KMS-11 (cell line): Measurements from ENCODE around the gene PARP1.

ENCODE experiments used
- H2AFZ ChIP-seq: fragments of 200-600 bp; sonication (generic); 2 replicates; pipeline ENCODE4 v1.6.1; 2016; ENCODE audit warnings: antibody characterized with exemption, mixed run types, low read depth
- H3K27ac ChIP-seq: fragments of 200-600 bp; sonication (generic); 2 replicates; pipeline ENCODE4 v1.6.1; 2016; ENCODE audit warnings: mild to moderate bottlenecking, mixed run types
- H3K27me3 ChIP-seq: fragments of 200-600 bp; sonication (generic); 2 replicates; pipeline ENCODE4 v1.6.1; 2017; ENCODE audit warnings: mild to moderate bottlenecking, low read depth, mixed run types, moderate library complexity; ENCODE audit not compliant: insufficient read depth
- H3K36me3 ChIP-seq: fragments of 200-600 bp; sonication (generic); 2 replicates; pipeline ENCODE4 v1.6.1; 2017; ENCODE audit warnings: mild to moderate bottlenecking, mixed run types; ENCODE audit not compliant: insufficient read depth
- H3K4me1 ChIP-seq: fragments of 200-600 bp; sonication (generic); 2 replicates; pipeline ENCODE4 v1.6.1; 2016; ENCODE audit warnings: mild to moderate bottlenecking, low read depth, mixed run types; ENCODE audit not compliant: poor library complexity, severe bottlenecking
- H3K4me2 ChIP-seq: fragments of 200-600 bp; sonication (generic); 2 replicates; pipeline ENCODE4 v1.7.0; 2016; ENCODE audit warnings: mild to moderate bottlenecking, mixed run types
- H3K4me3 ChIP-seq: fragments of 200-600 bp; sonication (generic); IDR thresholded peaks from 2 replicates; pipeline ENCODE4 v1.6.1; 2017; ENCODE audit warnings: low read depth, low read length, mixed read lengths; ENCODE audit not compliant: insufficient read depth
- H3K79me2 ChIP-seq: fragments of 200-600 bp; sonication (generic); 2 replicates; pipeline ENCODE4 v1.6.1; 2016; ENCODE audit warnings: low read depth, mixed run types; ENCODE audit not compliant: insufficient read depth
- H3K9ac ChIP-seq: fragments of 200-600 bp; sonication (generic); 2 replicates; pipeline ENCODE4 v1.6.1; 2016; ENCODE audit warnings: mild to moderate bottlenecking, mixed run types
- H4K20me1 ChIP-seq: fragments of 200-600 bp; sonication (generic); 2 replicates; pipeline ENCODE4 v1.6.1; 2016; ENCODE audit warnings: mild to moderate bottlenecking, mixed run types; ENCODE audit not compliant: insufficient read depth
- TF ChIP-seq, protein P1 (sequence below): fragments of 200-600 bp; sonication (generic); conservative IDR thresholded peaks from 2 replicates; pipeline ENCODE4 v1.6.1; 2017; ENCODE audit warnings: low read depth, mild to moderate bottlenecking, antibody characterized with exemption, low read length, moderate library complexity, mixed read lengths

Gene PARP1

DNA sequence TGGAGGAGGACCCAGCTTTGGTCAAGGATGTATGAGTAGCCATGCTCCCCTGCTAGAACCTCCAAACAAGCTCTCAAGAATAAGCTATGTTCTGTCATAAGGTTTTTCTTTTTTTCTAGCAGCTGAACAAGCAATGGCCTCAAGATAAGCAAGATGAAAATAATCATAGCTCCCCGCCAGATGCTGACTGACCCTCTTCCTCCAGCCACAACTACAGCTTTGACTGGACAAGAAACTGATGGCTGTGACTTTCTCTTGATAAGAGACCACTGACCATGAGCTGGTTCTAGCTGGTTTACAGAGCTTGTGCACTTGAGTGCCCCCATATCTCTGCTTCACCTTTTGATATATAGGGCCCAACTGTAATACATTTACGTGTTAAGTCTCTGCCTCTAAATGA is 38.2 kb upstream of the PARP1 start:
- H3K27ac ChIP-seq, result peak overlapping the region; percentile 82
- H3K4me1 ChIP-seq, result peaks cover 58% of the 10 kb centered on the region
- no peak overlapping the region for H3K4me3 ChIP-seq
- no peak overlapping the region for H3K9ac ChIP-seq
- TF ChIP-seq, protein P1, sequence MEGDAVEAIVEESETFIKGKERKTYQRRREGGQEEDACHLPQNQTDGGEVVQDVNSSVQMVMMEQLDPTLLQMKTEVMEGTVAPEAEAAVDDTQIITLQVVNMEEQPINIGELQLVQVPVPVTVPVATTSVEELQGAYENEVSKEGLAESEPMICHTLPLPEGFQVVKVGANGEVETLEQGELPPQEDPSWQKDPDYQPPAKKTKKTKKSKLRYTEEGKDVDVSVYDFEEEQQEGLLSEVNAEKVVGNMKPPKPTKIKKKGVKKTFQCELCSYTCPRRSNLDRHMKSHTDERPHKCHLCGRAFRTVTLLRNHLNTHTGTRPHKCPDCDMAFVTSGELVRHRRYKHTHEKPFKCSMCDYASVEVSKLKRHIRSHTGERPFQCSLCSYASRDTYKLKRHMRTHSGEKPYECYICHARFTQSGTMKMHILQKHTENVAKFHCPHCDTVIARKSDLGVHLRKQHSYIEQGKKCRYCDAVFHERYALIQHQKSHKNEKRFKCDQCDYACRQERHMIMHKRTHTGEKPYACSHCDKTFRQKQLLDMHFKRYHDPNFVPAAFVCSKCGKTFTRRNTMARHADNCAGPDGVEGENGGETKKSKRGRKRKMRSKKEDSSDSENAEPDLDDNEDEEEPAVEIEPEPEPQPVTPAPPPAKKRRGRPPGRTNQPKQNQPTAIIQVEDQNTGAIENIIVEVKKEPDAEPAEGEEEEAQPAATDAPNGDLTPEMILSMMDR, result no peak
- H4K20me1 ChIP-seq, result no peaks in the 10 kb centered on the region
- H2AFZ ChIP-seq, result 0 out of 2 replicates have a peak overlapping the region, but pooled peaks have one; percentile 51
- no peaks in the 10 kb centered on the region for H3K36me3 ChIP-seq
- no peaks in the 10 kb centered on the region for H3K79me2 ChIP-seq
- peak overlapping the region; percentile 53; the same call in 1 of the 2 replicates for H3K4me2 ChIP-seq
- H3K27me3 ChIP-seq, result no peaks in the 10 kb centered on the region

DNA sequence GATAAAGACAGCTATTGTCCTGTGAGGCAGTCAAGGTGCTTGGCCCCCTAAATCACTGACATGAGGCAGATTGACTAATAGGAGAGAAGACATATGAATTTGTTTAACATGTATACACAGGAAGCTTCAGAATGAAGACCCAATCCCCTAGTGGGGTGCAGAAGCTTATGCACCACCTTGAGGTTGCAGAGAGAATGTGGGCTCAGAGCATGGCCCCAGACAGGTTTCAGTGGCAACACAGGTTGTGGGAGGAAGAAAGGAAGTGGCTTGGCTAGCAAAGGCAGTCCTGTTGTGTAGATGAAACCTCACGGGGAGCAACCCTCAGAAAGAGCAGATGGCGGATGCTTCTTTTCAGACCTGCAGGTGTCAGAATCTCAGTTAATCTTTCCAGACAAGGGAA is 37.0 kb upstream of the PARP1 start:
- TF ChIP-seq, protein P1, result peak; percentile 71
- H3K79me2 ChIP-seq, result no peaks in the 10 kb centered on the region
- no peaks in the 10 kb centered on the region for H3K36me3 ChIP-seq
- peak overlapping the region; percentile 82 for H3K27ac ChIP-seq
- peak overlapping the region; percentile 53 for H3K4me2 ChIP-seq
- peak overlapping the region; percentile 33; the same call in 1 of the 2 replicates for H3K9ac ChIP-seq
- peak overlapping the region; percentile 51; the same call in 1 of the 2 replicates for H2AFZ ChIP-seq
- H3K27me3 ChIP-seq, result no peaks in the 10 kb centered on the region
- peaks cover 61% of the 10 kb centered on the region for H3K4me1 ChIP-seq
- no peaks in the 10 kb centered on the region for H4K20me1 ChIP-seq
- no peak overlapping the region for H3K4me3 ChIP-seq

DNA sequence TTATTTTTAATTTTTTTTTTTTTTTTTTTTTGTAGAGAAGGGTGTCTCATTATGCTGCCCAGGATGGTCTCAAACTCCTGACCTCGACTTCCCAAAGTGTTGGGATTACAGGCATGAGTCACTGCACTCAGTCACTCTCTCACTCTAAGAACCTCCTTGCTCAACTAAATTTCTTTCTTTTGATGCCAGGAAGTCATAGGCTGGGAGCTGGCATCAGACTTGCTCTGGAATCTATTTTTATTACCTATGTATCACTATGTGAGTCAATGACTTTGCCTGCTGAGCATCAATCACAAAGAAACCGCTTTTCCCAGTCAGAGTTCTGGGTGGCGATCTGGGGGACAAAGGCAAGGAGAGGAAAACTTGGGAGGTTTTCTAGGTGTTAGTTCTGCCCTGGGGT is 35.5 kb upstream of the PARP1 start:
- Histone ChIP-seq H4K20me1 (no peaks in the 10 kb centered on the region), H3K79me2 (no peaks in the 10 kb centered on the region), H3K4me3 (no peak overlapping the region), H3K36me3 (no peaks in the 10 kb centered on the region), H3K9ac (no peak overlapping the region), H3K4me1 (peaks cover 61% of the 10 kb centered on the region), H3K4me2 (peak overlapping the region; percentile 53), H3K27me3 (no peaks in the 10 kb centered on the region), H3K27ac (peak overlapping the region; percentile 82; the same call in 1 of the 2 replicates), H2AFZ (no peak overlapping the region)
- TF ChIP-seq, protein P1, result no peak

DNA sequence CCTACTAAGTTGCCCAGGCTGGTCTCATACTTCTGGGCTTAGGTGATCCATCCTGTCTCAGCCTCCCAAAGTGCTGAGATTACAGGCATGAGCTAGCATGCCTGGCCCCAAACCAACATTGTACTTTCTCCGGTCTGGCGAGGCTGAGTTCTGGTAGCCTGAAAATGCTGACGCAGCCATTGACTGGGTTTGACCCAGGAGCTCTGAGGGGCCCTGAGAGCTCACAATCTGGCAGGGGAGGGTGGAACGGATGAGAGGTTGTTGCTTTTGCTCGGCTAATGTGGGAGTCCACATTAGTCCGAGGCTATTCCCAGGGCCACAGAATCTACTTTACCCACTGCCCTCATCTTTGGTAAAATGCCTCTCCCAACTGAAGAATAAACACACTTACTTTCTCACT is 35.1 kb upstream of the PARP1 start:
- TF ChIP-seq, protein P1, result no peak
- no peaks in the 10 kb centered on the region for H4K20me1 ChIP-seq
- H3K27me3 ChIP-seq, result no peaks in the 10 kb centered on the region
- H3K9ac ChIP-seq, result no peak overlapping the region
- H3K27ac ChIP-seq, result peak overlapping the region; percentile 82; the same call in 1 of the 2 replicates
- H3K4me2 ChIP-seq, result peak overlapping the region; percentile 53
- no peak overlapping the region for H3K4me3 ChIP-seq
- H3K79me2 ChIP-seq, result no peaks in the 10 kb centered on the region
- no peaks in the 10 kb centered on the region for H3K36me3 ChIP-seq
- H3K4me1 ChIP-seq, result peaks cover 61% of the 10 kb centered on the region
- H2AFZ ChIP-seq, result 0 out of 2 replicates have a peak overlapping the region, but pooled peaks have one; percentile 8
